ENCODE data around the gene USF3. TPM values are rescaled to one million over a fixed set of nuclear protein-coding genes. Genes with fewer than 3 reads are reported as not detected.

Gene USF3
- total and polyA plus RNA-seq, 11 donors = 4.3 to 25.3 (median 17.2) TPM

DNA sequence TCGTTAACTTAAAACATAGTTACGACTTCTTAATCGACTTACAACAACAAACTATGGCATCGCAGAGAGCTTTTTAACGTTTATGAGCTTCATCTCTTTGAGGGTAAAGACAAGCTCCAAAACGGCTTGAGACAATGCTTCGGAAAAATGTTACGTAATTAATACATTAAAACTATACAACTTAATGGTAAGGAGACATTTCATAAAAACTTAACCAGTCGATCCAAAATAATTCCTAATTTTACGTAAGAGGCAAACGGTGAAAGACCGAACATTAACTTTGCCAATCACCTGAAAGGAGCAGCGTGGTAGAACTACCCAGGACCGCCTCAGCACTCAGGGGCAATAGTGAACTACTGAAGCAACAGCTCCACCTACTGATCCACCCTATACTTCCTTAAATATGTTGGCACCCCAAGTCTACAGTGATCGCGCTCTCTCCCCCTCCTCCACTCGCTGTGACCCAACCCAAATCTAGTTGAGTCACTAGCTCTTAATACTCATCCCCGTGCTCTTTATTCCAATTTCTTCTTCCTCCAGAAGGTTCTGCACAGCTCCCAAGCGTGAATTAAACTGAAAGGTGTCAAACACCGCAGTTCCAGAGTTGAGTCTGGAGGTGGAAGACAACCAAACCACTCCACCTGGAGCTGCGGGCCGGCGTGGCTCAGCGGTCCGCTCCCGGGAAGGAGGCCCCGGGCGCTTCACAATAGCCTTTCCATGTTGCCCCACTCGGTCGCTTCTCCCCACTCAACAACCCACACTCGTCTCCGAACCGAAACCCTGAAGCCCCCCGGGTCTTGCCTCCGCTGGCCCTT lies 48.7 kb upstream of the USF3 start:
- 1 to 2% (median 1%) methylated on average over 31 to 35 of the region's 35 CpGs for WGBS, 4 donors
- Histone ChIP-seq H3K27ac (peak overlapping the region; percentile 94 to 100 (median 98)), H3K4me1 (peaks cover 6 to 67% (median 36%) of the 10 kb centered on the region in 12 donors), H3K27me3 (no peaks in the 10 kb centered on the region), H3K9me3 (no peaks in the 10 kb centered on the region), H3K36me3 (no peaks in the 10 kb centered on the region), H3K4me3 (peak overlapping the region; percentile 63 to 95 (median 85))
- intact Hi-C loops (cut with DNase I) = loop anchor here in 9 of 10 donors (2.0 to 10.0 kb wide), 13 partner anchors 37 to 1402 kb away; partner anchors contain the start of genes USF3 (in 4 of the 9), CCDC191 (in 3 of the 9), QTRT2 (in 3 of the 9) and SPICE1 (in 3 of the 9)
- peak; percentile 52 to 73 (median 70) for ATAC-seq
- TF ChIP-seq POLR2A (IDR thresholded peaks at IDR 0.05) = no peak
- TF ChIP-seq, protein P1, sequence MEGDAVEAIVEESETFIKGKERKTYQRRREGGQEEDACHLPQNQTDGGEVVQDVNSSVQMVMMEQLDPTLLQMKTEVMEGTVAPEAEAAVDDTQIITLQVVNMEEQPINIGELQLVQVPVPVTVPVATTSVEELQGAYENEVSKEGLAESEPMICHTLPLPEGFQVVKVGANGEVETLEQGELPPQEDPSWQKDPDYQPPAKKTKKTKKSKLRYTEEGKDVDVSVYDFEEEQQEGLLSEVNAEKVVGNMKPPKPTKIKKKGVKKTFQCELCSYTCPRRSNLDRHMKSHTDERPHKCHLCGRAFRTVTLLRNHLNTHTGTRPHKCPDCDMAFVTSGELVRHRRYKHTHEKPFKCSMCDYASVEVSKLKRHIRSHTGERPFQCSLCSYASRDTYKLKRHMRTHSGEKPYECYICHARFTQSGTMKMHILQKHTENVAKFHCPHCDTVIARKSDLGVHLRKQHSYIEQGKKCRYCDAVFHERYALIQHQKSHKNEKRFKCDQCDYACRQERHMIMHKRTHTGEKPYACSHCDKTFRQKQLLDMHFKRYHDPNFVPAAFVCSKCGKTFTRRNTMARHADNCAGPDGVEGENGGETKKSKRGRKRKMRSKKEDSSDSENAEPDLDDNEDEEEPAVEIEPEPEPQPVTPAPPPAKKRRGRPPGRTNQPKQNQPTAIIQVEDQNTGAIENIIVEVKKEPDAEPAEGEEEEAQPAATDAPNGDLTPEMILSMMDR (IDR thresholded peaks at IDR 0.05) = peak; percentile 23 to 68 (median 59)
- peak; percentile 57 to 73 (median 70) for DNase-seq

DNA sequence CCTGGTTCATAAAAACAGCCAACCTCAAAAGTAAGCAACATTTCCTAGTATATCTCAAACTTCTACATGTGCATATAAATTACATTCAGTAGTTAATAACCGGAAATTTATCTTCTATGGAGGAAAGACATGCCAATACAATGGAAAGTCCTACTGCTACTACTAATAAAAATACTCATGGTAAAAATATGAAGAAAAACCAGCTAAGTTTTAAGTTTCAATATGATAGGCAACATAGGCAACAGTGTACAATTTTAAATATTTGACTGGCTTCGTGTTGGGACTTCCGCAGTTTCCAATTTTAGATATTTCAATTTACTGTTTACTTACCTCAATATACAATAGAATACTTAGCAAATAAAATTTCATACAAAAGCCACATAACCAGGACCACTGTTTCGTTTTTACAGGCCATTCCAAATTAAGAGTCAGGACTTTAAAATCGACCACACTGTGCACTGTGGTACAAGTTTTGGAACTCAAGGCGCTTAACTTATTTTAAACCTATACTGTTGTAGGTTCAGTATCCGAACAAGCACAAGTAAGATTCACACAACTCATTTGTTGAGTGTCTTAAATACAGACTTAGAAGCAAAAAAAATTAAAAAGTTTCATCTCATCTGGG lies 46.7 kb upstream of the USF3 start:
- H3K4me3 ChIP-seq = peak overlapping the region in 2 of 12 donors; percentile 0 to 13
- no peak for ATAC-seq
- H3K4me1 ChIP-seq = peaks cover 4 to 63% (median 33%) of the 10 kb centered on the region in 12 donors
- no peak for DNase-seq
- no peaks in the 10 kb centered on the region for H3K9me3 ChIP-seq
- WGBS, 4 donors = 63 to 76% (median 68%) methylated on average over 7 of the region's 7 CpGs
- H3K27ac ChIP-seq = peak overlapping the region in 1 of 12 donors; percentile 34
- intact Hi-C loops (cut with DNase I) = loop anchor here in 8 of 10 donors (5.0 to 10.0 kb wide), 8 partner anchors 46 to 412 kb away; partner anchors contain the start of genes CCDC191 (in 3 of the 8), QTRT2 (in 3 of the 8), SPICE1 (in 3 of the 8) and GRAMD1C (in 1 of the 8)
- no peaks in the 10 kb centered on the region for H3K36me3 ChIP-seq
- TF ChIP-seq POLR2A (IDR thresholded peaks at IDR 0.05) = no peak
- TF ChIP-seq, protein P1 (IDR thresholded peaks at IDR 0.05) = no peak
- H3K27me3 ChIP-seq = no peaks in the 10 kb centered on the region

DNA sequence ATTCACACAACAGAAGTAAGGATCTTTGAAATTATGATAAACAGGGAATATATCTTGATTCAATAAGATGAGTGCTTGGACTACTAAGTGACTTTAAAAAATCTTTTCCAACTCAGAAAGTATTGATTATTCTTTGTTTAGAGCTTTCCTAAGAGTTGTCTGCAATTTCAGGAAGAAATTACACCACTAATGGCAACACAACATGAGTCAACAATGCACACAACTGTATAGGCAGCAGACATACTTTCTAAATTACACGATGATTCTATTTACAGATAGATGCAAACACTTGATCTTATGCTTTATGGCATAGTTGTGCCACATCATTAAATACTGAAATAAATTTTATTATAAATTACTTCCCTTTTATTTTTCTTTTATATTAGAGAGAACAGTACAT lies 45.2 kb upstream of the USF3 start:
- WGBS, 4 donors = 78 to 85% (median 81%) methylated on average over 1 of the region's 1 CpG
- DNase-seq = no peak
- intact Hi-C loops (cut with DNase I) = loop anchor here in 8 of 10 donors (5.0 to 10.0 kb wide), 8 partner anchors 44 to 413 kb away; partner anchors contain the start of genes CCDC191 (in 3 of the 8), QTRT2 (in 3 of the 8), SPICE1 (in 3 of the 8) and GRAMD1C (in 1 of the 8)
- Histone ChIP-seq H3K4me1 (peaks cover 5 to 61% (median 30%) of the 10 kb centered on the region in 12 donors), H3K9me3 (no peaks in the 10 kb centered on the region), H3K27ac (peak overlapping the region in 1 of 12 donors; percentile 34), H3K4me3 (no peak overlapping the region), H3K36me3 (no peaks in the 10 kb centered on the region), H3K27me3 (no peaks in the 10 kb centered on the region)
- no peak for ATAC-seq
- no peak for TF ChIP-seq POLR2A (IDR thresholded peaks at IDR 0.05)
- TF ChIP-seq, protein P1 (IDR thresholded peaks at IDR 0.05) = no peak

Data from heart left ventricle (tissue), 16 donors.